SK-N-MC (cell line): ENCODE measurements around the gene HDX.
"Not testable (repeated sequence)": the region's sequence is repeated elsewhere in the genome, so short reads cannot be mapped to it uniquely, and the experiment has no call there.

ENCODE experiments used
- DNase-seq: peaks from one replicate; pipeline ENCODE4 v3.0.0-alpha.2; 2011; ENCODE audit warnings: low read depth, low spot score
- H3K27ac ChIP-seq: fragments of 200-600 bp; sonication (generic); 2 replicates; pipeline ENCODE4 v1.5.1; 2016; ENCODE audit warnings: mixed run types
- H3K36me3 ChIP-seq: fragments of 200-600 bp; sonication (generic); 2 replicates; pipeline ENCODE4 v1.6.1; 2017; ENCODE audit warnings: antibody characterized with exemption, low read length, mixed read lengths; ENCODE audit not compliant: insufficient read depth
- H3K4me3 ChIP-seq: fragments of 200-600 bp; sonication (generic); 2 replicates; pipeline ENCODE4 v1.5.1; 2016
- H3K9ac ChIP-seq: fragments of 200-600 bp; sonication (generic); 2 replicates; pipeline ENCODE4 v1.8.0; 2017; ENCODE audit warnings: mixed run types, mixed read lengths; ENCODE audit not compliant: insufficient read length
- H3K9me3 ChIP-seq: fragments of 200-600 bp; sonication (generic); 2 replicates; pipeline ENCODE4 v1.6.1; 2017; ENCODE audit warnings: low read depth, mild to moderate bottlenecking, antibody characterized with exemption, low read length, moderate library complexity, mixed read lengths
- EZH2 ChIP-seq: fragments of 200-600 bp; sonication (generic); IDR thresholded peaks from one replicate; pipeline ENCODE4 v1.6.1; 2017; ENCODE audit warnings: antibody characterized with exemption
- FOXP2 ChIP-seq: optimal IDR thresholded peaks from 2 replicates; pipeline ENCODE3; 2011; ENCODE audit warnings: mild to moderate bottlenecking, moderate library complexity; ENCODE audit not compliant: insufficient read depth; ENCODE audit errors: extremely low read length, control extremely low read depth
- POLR2AphosphoS5 ChIP-seq: IDR thresholded peaks from 2 replicates; pipeline ENCODE4 v1.6.1; 2012; ENCODE audit warnings: mild to moderate bottlenecking, low read depth, low read length, borderline replicate concordance

HDX gene

GRCh38 chrX:84501798-84502628, at the start of gene HDX:
HDX (minus strand) TSS chrX:84502453; CDS start chrX:84475397, 27,056 bp downstream.
- Histone ChIP-seq H3K9ac (no peak within 1 kb of the TSS), H3K9me3 (no peaks in the 10 kb centered on the region)
- TF ChIP-seq FOXP2 (no peak), EZH2 (no peak), POLR2AphosphoS5 (no peak)

GRCh38 chrX:84541315-84541714, 39.1 kb upstream of the HDX start:
- not testable (repeated sequence) for DNase-seq, H3K9ac ChIP-seq, H3K27ac ChIP-seq, H3K9me3 ChIP-seq, H3K36me3 ChIP-seq, H3K4me3 ChIP-seq

More at GRCh38 chrX:84501798-84502628, at the start of gene HDX:
- DNase-seq: no peak
- H3K4me3 ChIP-seq: peak within 1 kb of the TSS; percentile 62
- no peak within 1 kb of the TSS for H3K27ac ChIP-seq
- no peaks in the 10 kb centered on the region for H3K36me3 ChIP-seq

- H3K9me3 ChIP-seq, H3K9ac ChIP-seq, H3K27ac ChIP-seq, H3K4me3 ChIP-seq, H3K36me3 ChIP-seq, DNase-seq: not testable (repeated sequence)
These were observed 35.4 kb upstream of the HDX start for GRCh38 chrX:84537627-84538026.

GRCh38 chrX:84488426-84488825, 13.8 kb downstream of the HDX start:
- Histone ChIP-seq H3K9ac (no peak overlapping the region), H3K9me3 (no peaks in the 10 kb centered on the region), H3K36me3 (no peaks in the 10 kb centered on the region), H3K4me3 (no peak overlapping the region), H3K27ac (no peak overlapping the region)
- DNase-seq: no peak
- TF ChIP-seq FOXP2: no peak
- no peak for TF ChIP-seq POLR2AphosphoS5
- no peak for TF ChIP-seq EZH2

GRCh38 chrX:84487365-84488353, 14.6 kb downstream of the HDX start:
- no peaks in the 10 kb centered on the region for H3K9me3 ChIP-seq
- H3K27ac ChIP-seq: no peak overlapping the region
- no peak overlapping the region for H3K9ac ChIP-seq
- H3K36me3 ChIP-seq: no peaks in the 10 kb centered on the region
- H3K4me3 ChIP-seq: no peak overlapping the region
- TF ChIP-seq EZH2: no peak
- no peak for TF ChIP-seq FOXP2
- TF ChIP-seq POLR2AphosphoS5: no peak
- DNase-seq: no peak

- Histone ChIP-seq H3K27ac (no peak overlapping the region), H3K4me3 (no peak overlapping the region), H3K9me3 (no peaks in the 10 kb centered on the region), H3K36me3 (no peaks in the 10 kb centered on the region), H3K9ac (no peak overlapping the region)
- TF ChIP-seq FOXP2: no peak
- TF ChIP-seq EZH2: no peak
- no peak for TF ChIP-seq POLR2AphosphoS5
- no peak for DNase-seq
These were observed 23.2 kb downstream of the HDX start for GRCh38 chrX:84479086-84479485.

- no peaks in the 10 kb centered on the region for H3K36me3 ChIP-seq
These were observed 25.1 kb downstream of the HDX start for GRCh38 chrX:84477114-84477513.

GRCh38 chrX:84475596-84475995, 26.7 kb downstream of the HDX start:
- no peak for TF ChIP-seq EZH2
- TF ChIP-seq FOXP2: no peak
- no peak for TF ChIP-seq POLR2AphosphoS5
- Histone ChIP-seq H3K27ac (no peak overlapping the region), H3K36me3 (no peaks in the 10 kb centered on the region), H3K9ac (no peak overlapping the region), H3K4me3 (no peak overlapping the region), H3K9me3 (no peaks in the 10 kb centered on the region)
- DNase-seq: no peak

More at GRCh38 chrX:84477114-84477513, 25.1 kb downstream of the HDX start:
- no peak for DNase-seq
- Histone ChIP-seq H3K9me3 (no peaks in the 10 kb centered on the region), H3K4me3 (no peak overlapping the region), H3K9ac (no peak overlapping the region), H3K27ac (no peak overlapping the region)
- TF ChIP-seq EZH2 (no peak), POLR2AphosphoS5 (no peak)

- no peak for DNase-seq
- Histone ChIP-seq H3K36me3 (no peaks in the 10 kb centered on the region), H3K4me3 (no peak overlapping the region), H3K27ac (no peak overlapping the region), H3K9me3 (no peaks in the 10 kb centered on the region), H3K9ac (no peak overlapping the region)
- TF ChIP-seq FOXP2 (no peak), POLR2AphosphoS5 (no peak), EZH2 (no peak)
These were observed 27.2 kb downstream of the HDX start for GRCh38 chrX:84475101-84475500.
